HepG2 (cell line): Measurements from ENCODE around the gene C1RL. TPM values are rescaled to one million over a fixed set of nuclear protein-coding genes. Genes with fewer than 3 reads are reported as not detected.
A peak's percentile ranks its signal among the peaks of the same experiment; 100 is the strongest.
"Not testable (repeated sequence)": the region's sequence is repeated elsewhere in the genome, so short reads cannot be mapped to it uniquely, and the experiment has no call there.

Experiments
- ATAC-seq: fragments of 200-7000 bp; cut with Tn5 transposase; 3 replicates; pipeline ENCODE4 v1.9.1; 2020; ENCODE audit warnings: mild to moderate bottlenecking, moderate library complexity
- BruUV-seq: library from RNA; stranded (reverse); fragments of 400-500 nt; replicated peaks from 2 replicates; lab custom pipeline; 2021; lab: Mats Ljungman, UMichigan
- CTCF ChIA-PET: fragments of 300-600 bp; formaldehyde crosslinking; extraction: SDS; loops from one replicate; lab custom pipeline; 2021; ENCODE audit warnings: low total read pairs, inconsistent platforms, low intra/inter-chr PET ratio; lab: Yijun Ruan, JAX
- POLR2A ChIA-PET: fragments of 350-600 bp; sonication (Branson Sonifier 250); formaldehyde crosslinking; loops from one replicate; lab custom pipeline; 2020; ENCODE audit warnings: antibody characterized with exemption, inconsistent platforms; lab: Yijun Ruan, JAX
- DNase-seq: peaks from one replicate; pipeline ENCODE4 v3.0.0-alpha.2; 2015; ENCODE audit warnings: low spot score
- FAIRE-seq: peaks from 3 replicates; lab custom pipeline; 2011; peaks lifted over from hg19 to GRCh38; lab: Jason Lieb, UNC
- H2AFZ ChIP-seq: one replicate; pipeline ENCODE4 v1.6.1; 2011; ENCODE audit warnings: low read length, inconsistent platforms
- H3K27ac ChIP-seq: fragments of 300-600 bp; 3 replicates; pipeline ENCODE4 v1.8.0; 2011; ENCODE audit warnings: mixed run types, mild to moderate bottlenecking, mixed read lengths, low read length, inconsistent platforms; ENCODE audit not compliant: insufficient read depth; ENCODE audit errors: extremely low read length
- H3K27me3 ChIP-seq, 2 experiments: fragments of 200-600 bp in 1 of 2; 2 replicates in 1 of 2; 3 replicates in 1 of 2; pipeline versions ENCODE4 v1.6.0 to v1.8.0; 2011; ENCODE audit warnings: low read length in 2 of 2, mild to moderate bottlenecking in 2 of 2, moderate library complexity in 2 of 2, inconsistent platforms in 1 of 2; ENCODE audit not compliant: insufficient read depth in 2 of 2, control insufficient read depth in 1 of 2
- H3K36me3 ChIP-seq, 2 experiments: fragments of 200-600 bp in 1 of 2; replicated peaks in 1 of 2; 2 replicates in 1 of 2; 3 replicates in 1 of 2; pipeline versions ENCODE4 v1.5.1 to v1.8.0; 2011; ENCODE audit warnings: low read length in 2 of 2, inconsistent platforms in 1 of 2; ENCODE audit not compliant: insufficient read depth in 2 of 2, control insufficient read depth in 1 of 2
- H3K4me1 ChIP-seq: 2 replicates; pipeline ENCODE4 v1.5.1; 2012; ENCODE audit warnings: low read length, inconsistent platforms; ENCODE audit not compliant: insufficient read depth
- H3K4me2 ChIP-seq: 2 replicates; pipeline ENCODE4 v1.6.0; 2011; ENCODE audit warnings: low read depth, low read length, inconsistent platforms
- H3K4me3 ChIP-seq, 3 experiments: fragments of 200-600 bp in 1 of 3; sonication (generic), shearing (Covaris generic) in 1 of 3; replicated peaks in 1 of 3; 2 replicates each; pipeline ENCODE4 v1.5.1; 2011 to 2016; ENCODE audit warnings: low read length in 3 of 3, inconsistent platforms in 2 of 3, low read depth in 2 of 3, mild to moderate bottlenecking in 2 of 3, control low read depth in 1 of 3, mixed read lengths in 1 of 3; ENCODE audit not compliant: insufficient read depth in 1 of 3
- H3K79me2 ChIP-seq: one replicate; pipeline ENCODE4 v1.6.1; 2011; ENCODE audit warnings: low read length, inconsistent platforms; ENCODE audit not compliant: insufficient read depth
- H3K9ac ChIP-seq: 2 replicates; pipeline ENCODE4 v1.6.0; 2011; ENCODE audit warnings: mild to moderate bottlenecking, low read depth, low read length, inconsistent platforms; ENCODE audit not compliant: insufficient read depth
- H3K9me3 ChIP-seq: 2 replicates; pipeline ENCODE4 v1.5.1; 2012; ENCODE audit warnings: mild to moderate bottlenecking, low read length
- H4K20me1 ChIP-seq: 2 replicates; pipeline ENCODE4 v1.6.0; 2011; ENCODE audit warnings: inconsistent platforms, mild to moderate bottlenecking, low read length, moderate library complexity; ENCODE audit not compliant: insufficient read depth
- SP140L ChIP-seq: sonication (generic); formaldehyde crosslinking; IDR thresholded peaks from 2 replicates; pipeline ENCODE4 v1.4.0; 2020; ENCODE audit warnings: missing genetic modification reagents, borderline replicate concordance
- WGBS: methylation state at CpG from one replicate; pipeline ENCODE4 v1.1.6; 2017; ENCODE audit warnings: low lambda C conversion rate; 5-methylcytosine and 5-hydroxymethylcytosine counted together
- in situ Hi-C: cut with HindIII; loops from 2 replicates; pipeline ENCODE4 v1.10.0; 2017; ENCODE audit warnings: low pct_unique_long_range_greater_than_20kb; ENCODE audit not compliant: extremely low pct_ligation_motif_present
- intact Hi-C: fragments of 100-400 bp; cut with micrococcal nuclease; formaldehyde crosslinking; loops from one replicate; pipeline ENCODE4 v1.10.0; 2022; ENCODE audit not compliant: unreplicated experiment
- polyA plus RNA-seq, 8 experiments: library from polyadenylated mRNA; depleted of rRNA in 3 of 8; stranded (reverse) in 7 of 8; unstranded in 1 of 8; fragments of >200 nt; fragmentation: Illumina TruSeq in 4 of 8; extraction: Trizol in 4 of 8; gene quantifications; 2 replicates each; pipeline versions ENCODE4 v1.2.1 to v1.2.3, GENCODE V29; 2011 to 2016; ENCODE audit warnings: low read depth in 4 of 8, missing spikeins in 1 of 8, mixed read lengths in 1 of 8; ENCODE audit not compliant: insufficient read depth in 1 of 8
- total RNA-seq, 5 experiments: library from RNA; depleted of rRNA; stranded (reverse); fragments of >200 nt; fragmentation: Illumina TruSeq; extraction: Trizol; gene quantifications; 2 replicates each; pipeline ENCODE4 v1.2.3, GENCODE V29; 2016; ENCODE audit warnings: low read depth in 1 of 5

Gene C1RL
- total and polyA plus RNA-seq, 2 of the 13 experiments (the other 11 are each of a cell fraction or from before 2014, with no cell fraction given) = 28.9 to 53.1 TPM

DNA sequence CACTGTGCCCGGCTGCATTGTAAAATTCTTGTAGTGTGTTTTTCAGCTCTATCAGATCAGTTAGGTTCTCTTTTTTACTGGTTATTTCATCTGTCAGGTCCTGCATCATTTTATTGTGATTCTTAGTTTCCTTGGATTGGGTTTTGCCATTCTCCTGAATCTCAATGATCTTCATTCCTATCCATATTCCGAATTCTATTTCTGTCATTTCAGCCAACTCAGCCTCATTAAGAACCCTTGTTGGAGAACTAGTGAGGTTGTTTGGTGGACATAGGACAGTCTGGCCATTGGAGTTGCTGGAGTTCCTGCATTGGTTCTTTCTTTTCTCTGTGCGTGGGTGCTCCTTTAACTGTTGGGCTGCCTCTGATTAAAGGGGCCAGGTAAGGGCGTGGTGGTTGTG, 54.1 kb downstream of the C1RL start:
- intact Hi-C loops = no loop called here
- H3K4me3 ChIP-seq = no peak overlapping the region
- in situ Hi-C loops = loop anchor here (5.0 kb wide), 1 partner anchor 37 kb away; the partner anchor contains the start of gene C1R
- H3K4me1 ChIP-seq = peaks cover 38% of the 10 kb centered on the region
- H3K27ac ChIP-seq = no peak overlapping the region
- H3K79me2 ChIP-seq = no peaks in the 10 kb centered on the region
- no peaks in the 10 kb centered on the region for H4K20me1 ChIP-seq
- ChIA-PET CTCF (no interaction called here), POLR2A (no interaction called here)
- no peaks in the 10 kb centered on the region for H3K36me3 ChIP-seq
- ATAC-seq (no peak), FAIRE-seq (no peak), DNase-seq (no peak)
- no peak overlapping the region for H3K4me2 ChIP-seq
- 50% methylated on average over 4 of the region's 4 CpGs for WGBS
- no TSS peak for BruUV-seq
- H3K27me3 ChIP-seq = 0 out of 5 replicates have a peak, but pooled peaks cover 0 to 3% of the 10 kb centered on the region in 2 experiments
- no peak overlapping the region for H3K9ac ChIP-seq
- H2AFZ ChIP-seq = no peak overlapping the region
- no peaks in the 10 kb centered on the region for H3K9me3 ChIP-seq
- TF ChIP-seq SP140L (CRISPR knock-in tag) = no peak

DNA sequence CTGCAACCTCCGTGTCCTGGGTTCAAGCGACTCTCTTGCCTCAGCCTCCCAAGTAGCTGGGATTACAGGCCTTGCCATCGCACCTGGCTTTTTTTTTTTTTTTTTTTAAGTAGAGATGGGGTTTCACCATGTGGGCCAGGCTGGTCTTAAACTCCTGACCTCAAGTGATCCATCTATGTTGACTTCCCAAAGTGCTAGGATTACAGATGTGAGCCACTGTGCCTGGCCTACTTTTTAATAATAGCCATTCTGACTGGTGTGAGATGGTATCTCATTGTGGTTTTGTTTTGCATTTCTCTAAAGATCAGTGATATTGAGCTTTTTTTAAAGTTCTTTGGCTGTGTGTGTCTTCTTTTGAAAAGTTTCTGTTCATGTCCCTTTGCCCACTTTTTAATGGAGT, 59.0 kb downstream of the C1RL start:
- DNase-seq, H3K4me2 ChIP-seq, H4K20me1 ChIP-seq, H3K79me2 ChIP-seq, FAIRE-seq, H2AFZ ChIP-seq, H3K9ac ChIP-seq, ATAC-seq, CTCF ChIA-PET, intact Hi-C loops, in situ Hi-C loops, H3K36me3 ChIP-seq, H3K9me3 ChIP-seq, H3K4me3 ChIP-seq, H3K27me3 ChIP-seq, BruUV-seq, H3K27ac ChIP-seq: not testable (repeated sequence)
- H3K4me1 ChIP-seq = peaks cover 38% of the 10 kb centered on the region
- POLR2A ChIA-PET = interaction anchor here (1.4 to 2.5 kb wide), 2 partner anchors 9 to 106 kb away, joined by 7 to 12 read pairs; partner anchors contain the start of genes C12orf57 and RNU7-1
- WGBS = 68% methylated on average over 3 of the region's 3 CpGs

DNA sequence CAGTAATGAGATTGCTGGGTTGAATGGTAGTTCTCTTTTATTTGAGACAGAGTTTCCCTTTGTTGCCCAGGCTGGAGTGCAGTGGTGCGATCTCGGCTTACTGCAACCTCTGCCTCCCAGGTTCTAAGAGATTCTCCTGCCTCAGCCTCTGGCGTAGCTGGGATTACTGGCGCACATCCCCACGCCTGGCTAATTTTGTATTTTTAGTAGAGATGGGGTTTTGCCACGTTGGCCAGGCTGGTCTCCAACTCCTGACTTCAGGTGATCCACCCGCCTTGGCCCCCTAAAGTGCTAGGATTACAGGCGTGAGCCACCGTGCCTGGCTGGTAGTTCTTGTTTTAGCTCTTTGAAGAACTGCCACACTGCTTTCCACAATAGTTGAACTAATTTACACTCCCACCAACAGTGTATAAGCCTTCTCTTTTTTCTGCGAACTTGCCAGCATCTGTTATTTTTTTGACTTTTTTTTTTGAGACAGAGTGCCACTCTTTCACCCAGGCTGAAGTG, 59.5 kb downstream of the C1RL start:
- intact Hi-C loops, H3K9me3 ChIP-seq, in situ Hi-C loops, H3K27ac ChIP-seq, H3K36me3 ChIP-seq, H3K9ac ChIP-seq, H3K4me3 ChIP-seq, H3K79me2 ChIP-seq, DNase-seq, H2AFZ ChIP-seq, BruUV-seq, H3K27me3 ChIP-seq, H4K20me1 ChIP-seq, FAIRE-seq, H3K4me2 ChIP-seq: not testable (repeated sequence)
- ChIA-PET POLR2A (interaction anchor here (1.0 to 2.5 kb wide), 7 partner anchors 9 to 105 kb away, joined by 3 to 12 read pairs (median 5); partner anchors contain the start of genes C12orf57, C1S, LPCAT3 and RNU7-1), CTCF (interaction anchor here (0.6 kb wide), 1 partner anchor 43 kb away, joined by 3 read pairs; the partner anchor contains the start of gene C1R)
- peaks cover 38% of the 10 kb centered on the region for H3K4me1 ChIP-seq
- peak; percentile 20; the same call in 2 of the 3 replicates for ATAC-seq
- WGBS = 57% methylated on average over 8 of the region's 10 CpGs
